Measurements from ENCODE around the gene HS1BP3.

Gene HS1BP3

DNA sequence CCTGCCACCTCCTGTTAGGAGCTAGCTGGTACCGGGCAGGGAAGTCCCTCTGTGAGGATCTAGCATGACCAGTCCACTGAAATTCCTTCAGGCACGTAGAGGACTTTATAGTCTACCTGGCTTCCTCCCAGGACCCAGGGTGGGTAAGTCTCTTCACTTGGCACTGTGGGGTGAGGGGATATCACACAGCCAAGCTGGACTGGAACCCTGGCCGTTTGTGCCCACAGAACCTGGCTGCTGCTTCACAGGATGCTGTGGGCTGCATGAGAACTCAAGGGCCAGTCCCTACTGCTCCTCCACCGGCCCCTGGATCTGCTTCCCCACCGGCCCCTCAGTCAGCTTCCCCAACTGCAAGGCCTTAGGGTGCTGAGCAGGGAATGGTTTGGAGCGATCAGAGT, 35.8 kb downstream of the HS1BP3 start:
- no peak overlapping the region for H3K4me3 ChIP-seq (ENCODE audit: control insufficient read depth, low read depth, low read length)
- no peak for DNase-seq (ENCODE audit: low read depth)
- TF ChIP-seq, protein P1, sequence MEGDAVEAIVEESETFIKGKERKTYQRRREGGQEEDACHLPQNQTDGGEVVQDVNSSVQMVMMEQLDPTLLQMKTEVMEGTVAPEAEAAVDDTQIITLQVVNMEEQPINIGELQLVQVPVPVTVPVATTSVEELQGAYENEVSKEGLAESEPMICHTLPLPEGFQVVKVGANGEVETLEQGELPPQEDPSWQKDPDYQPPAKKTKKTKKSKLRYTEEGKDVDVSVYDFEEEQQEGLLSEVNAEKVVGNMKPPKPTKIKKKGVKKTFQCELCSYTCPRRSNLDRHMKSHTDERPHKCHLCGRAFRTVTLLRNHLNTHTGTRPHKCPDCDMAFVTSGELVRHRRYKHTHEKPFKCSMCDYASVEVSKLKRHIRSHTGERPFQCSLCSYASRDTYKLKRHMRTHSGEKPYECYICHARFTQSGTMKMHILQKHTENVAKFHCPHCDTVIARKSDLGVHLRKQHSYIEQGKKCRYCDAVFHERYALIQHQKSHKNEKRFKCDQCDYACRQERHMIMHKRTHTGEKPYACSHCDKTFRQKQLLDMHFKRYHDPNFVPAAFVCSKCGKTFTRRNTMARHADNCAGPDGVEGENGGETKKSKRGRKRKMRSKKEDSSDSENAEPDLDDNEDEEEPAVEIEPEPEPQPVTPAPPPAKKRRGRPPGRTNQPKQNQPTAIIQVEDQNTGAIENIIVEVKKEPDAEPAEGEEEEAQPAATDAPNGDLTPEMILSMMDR (IDR thresholded peaks at IDR 0.05; ENCODE audit: control insufficient read depth, insufficient read depth, low read depth, low read length, missing control alignments), result no peak

DNA sequence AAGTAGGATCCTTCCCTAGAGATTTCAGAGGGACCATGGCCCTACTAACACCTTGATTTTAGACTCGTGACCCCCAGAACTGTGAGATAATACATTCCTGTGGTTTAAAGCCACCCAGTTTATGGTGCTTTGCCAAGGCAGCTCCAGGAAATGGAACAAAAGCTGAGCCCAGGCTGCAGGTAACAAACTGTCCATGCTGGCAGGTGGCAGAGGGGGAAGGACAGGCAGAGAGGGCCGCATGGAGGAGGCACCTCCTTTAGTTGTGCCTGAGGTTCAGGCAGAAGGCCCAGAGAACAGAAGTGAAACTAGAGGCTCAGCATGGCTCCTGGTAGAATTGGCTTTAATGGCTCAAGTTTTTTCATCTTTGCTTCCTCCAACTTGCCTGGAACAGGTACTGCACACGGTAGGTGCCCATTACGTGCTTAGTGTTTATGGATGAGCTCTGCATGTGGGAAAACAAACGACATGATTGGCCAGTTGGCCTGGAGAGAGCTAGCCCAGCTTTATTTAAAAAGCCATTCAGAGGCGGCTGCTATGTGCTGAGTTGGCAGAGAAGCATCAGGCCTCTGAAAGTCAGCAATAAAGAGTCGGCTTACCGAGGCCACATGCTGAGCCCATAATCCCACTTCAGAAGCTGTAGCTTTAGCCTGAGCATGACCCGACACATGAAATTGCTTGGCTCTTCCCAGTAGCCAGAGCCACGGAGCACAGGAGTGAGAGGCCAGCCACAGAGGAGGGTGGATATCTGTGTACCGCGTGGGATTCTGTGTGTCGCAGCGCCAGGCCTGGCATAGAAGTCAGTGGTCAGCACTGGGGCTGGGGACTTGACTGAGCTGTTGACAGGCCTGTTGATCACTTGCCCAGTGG, 36.5 kb downstream of the HS1BP3 start:
- TF ChIP-seq, protein P1 (IDR thresholded peaks at IDR 0.05; ENCODE audit: control insufficient read depth, insufficient read depth, low read depth, low read length, missing control alignments), result no peak
- DNase-seq (ENCODE audit: low read depth), result no peak
- no peak overlapping the region for H3K4me3 ChIP-seq (ENCODE audit: control insufficient read depth, low read depth, low read length)

DNA sequence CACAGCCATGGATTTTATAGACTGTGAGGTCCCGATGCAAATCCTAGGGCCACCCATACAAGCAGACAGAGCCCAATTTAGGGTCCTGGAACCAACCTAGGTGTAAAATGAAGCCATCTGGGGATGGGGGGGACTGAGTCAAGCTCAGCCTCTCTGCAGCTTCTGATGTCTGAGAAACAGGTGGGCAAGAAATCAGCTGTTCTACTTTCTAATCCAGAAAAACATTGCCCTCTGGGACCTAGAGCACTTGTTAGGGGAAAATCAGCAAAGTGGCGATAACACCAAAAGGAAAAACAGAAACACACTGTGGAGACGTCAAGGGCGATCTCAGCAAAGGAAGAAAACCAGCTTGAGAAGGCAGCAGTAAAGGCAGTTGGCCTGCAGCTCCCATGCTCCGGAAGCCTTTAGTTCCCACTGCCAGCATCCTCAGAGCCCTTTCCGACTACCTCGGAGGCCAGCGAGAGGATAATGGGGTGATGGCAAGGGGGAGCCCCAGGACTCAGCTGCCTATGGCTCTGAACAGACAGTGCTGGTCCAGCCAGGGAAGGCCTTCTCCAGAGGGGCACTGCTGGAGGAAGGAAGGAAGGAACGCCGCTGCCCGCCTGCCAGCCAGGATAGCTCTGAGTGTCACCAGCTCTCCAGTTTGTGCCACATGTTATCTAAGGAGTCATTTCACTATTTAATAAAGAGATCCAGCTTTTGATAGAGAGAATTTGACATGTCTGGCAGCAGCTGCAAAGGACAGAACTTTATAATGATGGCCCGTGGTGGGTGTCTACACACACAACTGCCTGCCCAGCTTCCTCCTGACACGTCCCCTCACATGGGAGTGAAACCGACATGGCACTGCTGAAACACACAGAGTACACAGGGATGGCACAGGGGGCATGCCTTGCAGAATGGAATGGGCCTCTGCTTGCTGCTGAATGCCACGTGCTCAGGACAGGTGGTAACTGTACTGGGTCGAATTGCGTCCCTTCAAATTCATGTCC, 37.7 kb downstream of the HS1BP3 start:
- no peak overlapping the region for H3K4me3 ChIP-seq (ENCODE audit: control insufficient read depth, low read depth, low read length)
- no peak for DNase-seq (ENCODE audit: low read depth)
- TF ChIP-seq, protein P1 (IDR thresholded peaks at IDR 0.05; ENCODE audit: control insufficient read depth, insufficient read depth, low read depth, low read length, missing control alignments), result no peak

DNA sequence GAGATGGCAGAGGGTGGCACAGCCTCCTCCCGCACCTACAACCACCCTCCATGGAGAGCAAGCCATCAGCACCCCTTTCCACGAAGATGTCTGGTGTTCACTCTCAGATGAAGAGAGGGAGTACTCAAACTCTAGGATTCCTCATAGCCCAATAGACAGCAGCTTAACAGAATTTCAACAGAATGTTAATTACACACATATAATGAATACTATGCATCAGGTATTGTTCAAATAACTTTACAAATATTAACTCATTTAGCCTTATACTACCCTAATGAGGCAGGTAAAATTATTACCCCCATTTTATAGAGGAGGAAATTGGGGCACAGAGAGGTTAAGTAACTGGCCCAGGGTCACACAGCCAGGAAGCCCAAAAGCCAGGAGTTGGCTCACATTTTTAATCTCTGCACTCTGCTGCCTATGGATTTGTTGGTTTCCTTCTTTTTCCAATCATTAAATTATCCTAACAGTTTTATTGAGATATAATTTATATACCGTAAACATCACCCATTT, 39.0 kb downstream of the HS1BP3 start:
- no peak overlapping the region for H3K4me3 ChIP-seq (ENCODE audit: control insufficient read depth, low read depth, low read length)
- TF ChIP-seq, protein P1 (IDR thresholded peaks at IDR 0.05; ENCODE audit: control insufficient read depth, insufficient read depth, low read depth, low read length, missing control alignments), result no peak
- DNase-seq (ENCODE audit: low read depth), result no peak

DNA sequence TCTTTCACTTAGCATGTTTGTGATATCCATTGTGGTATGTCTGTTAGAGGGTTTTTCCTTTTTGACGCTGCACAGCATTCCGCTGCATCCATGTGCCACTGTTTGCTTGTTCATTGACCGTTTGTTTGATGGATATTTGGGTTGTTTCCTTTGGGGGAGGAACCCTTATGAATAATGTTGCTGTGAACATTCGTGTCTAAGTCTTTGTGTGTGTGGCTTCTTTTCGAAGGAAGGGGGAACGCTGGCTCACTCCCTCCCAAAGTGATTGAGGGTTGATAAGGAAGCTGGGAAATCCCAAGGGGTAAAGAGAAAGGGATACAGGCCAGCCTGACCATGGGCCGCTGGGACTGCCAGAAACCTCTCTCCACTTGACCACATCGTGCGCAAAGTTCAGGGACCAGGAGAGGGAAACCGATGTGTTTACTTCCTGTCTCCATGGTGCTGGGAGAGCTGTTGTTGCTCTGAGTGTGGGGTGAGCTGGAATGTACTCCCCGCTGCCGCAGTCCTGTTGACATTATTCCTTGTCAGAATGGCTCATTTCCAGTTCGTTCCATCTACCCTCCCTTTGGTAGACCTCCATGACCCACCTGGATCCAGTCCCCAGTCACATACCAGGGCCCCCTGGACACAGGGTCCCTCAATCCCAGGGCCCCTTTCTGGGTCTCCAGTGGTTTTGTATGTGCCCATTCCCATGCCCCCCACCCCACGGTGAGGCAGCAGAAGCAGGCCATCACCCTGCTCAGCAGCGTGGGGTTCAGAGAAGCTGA, 39.6 kb downstream of the HS1BP3 start:
- H3K4me3 ChIP-seq (ENCODE audit: control insufficient read depth, low read depth, low read length), result no peak overlapping the region
- TF ChIP-seq, protein P1 (IDR thresholded peaks at IDR 0.05; ENCODE audit: control insufficient read depth, insufficient read depth, low read depth, low read length, missing control alignments), result no peak
- no peak for DNase-seq (ENCODE audit: low read depth)

DNA sequence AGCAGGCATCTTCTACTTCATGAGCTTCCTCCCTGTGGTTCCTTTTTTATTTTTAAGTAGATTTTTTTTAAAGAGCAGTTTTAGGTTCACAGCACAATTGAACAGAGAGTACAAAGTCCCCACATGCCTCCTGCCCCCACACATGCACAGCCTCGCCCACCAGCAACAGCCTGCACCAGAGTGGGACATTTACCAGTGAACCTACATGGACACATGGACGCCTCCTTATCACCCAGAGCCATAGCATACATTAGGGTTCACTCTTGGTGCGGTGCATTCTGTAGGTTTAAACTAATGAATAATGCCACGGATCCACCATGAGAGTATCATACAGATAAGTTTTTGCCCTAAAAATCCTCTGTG, 40.9 kb downstream of the HS1BP3 start:
- no peak overlapping the region for H3K4me3 ChIP-seq (ENCODE audit: control insufficient read depth, low read depth, low read length)
- TF ChIP-seq, protein P1 (IDR thresholded peaks at IDR 0.05; ENCODE audit: control insufficient read depth, insufficient read depth, low read depth, low read length, missing control alignments), result no peak
- no peak for DNase-seq (ENCODE audit: low read depth)
